Hair follicle dermal papilla cell (primary cell): Measurements from ENCODE around the gene GABPB2. TPM values are rescaled to one million over a fixed set of nuclear protein-coding genes. Genes with fewer than 3 reads are reported as not detected.

Experiments
- small RNA-seq: library from RNA; depleted of rRNA; stranded (forward); fragments of <200 nt; gene quantifications from one replicate; pipeline ENCODE3, GENCODE V24; 2012
- total RNA-seq: library from RNA; depleted of rRNA; stranded (reverse); fragments of >200 nt; gene quantifications from 2 replicates; pipeline ENCODE4 v1.2.3, GENCODE V29; 2012

The GABPB2 gene
- 18.8 and 19.3 TPM in 2 replicates for total RNA-seq

GRCh38 chr1:151070474-151071276 is at the start of gene GABPB2:
Gene GABPB2, plus strand, starts transcription at chr1:151070761. Its CDS starts 17,429 bp downstream, at chr1:151088190.

DNA sequence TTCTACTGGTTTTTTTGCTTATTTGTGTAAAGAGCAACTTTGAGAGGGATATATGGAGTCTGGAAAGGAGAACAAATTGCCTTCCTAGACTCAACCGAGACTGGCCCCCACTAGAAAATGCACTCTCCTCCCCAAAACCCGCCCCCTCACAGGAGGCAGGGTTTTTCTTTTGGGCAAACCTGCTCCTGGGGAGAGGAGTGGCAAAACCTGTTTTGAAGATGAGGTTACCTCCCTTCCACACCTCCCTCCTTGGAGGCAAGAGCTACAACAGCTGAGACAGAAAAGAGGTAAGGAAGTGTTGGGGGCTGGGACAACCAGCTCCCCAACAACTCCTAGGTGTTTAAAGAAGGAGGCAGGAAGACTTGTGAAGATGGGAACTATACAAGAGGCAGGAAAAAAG is 34.2 kb upstream of the GABPB2 start, which contains the start of gene BNIPL:
Gene BNIPL, plus strand, starts transcription at position 231 of the 400 bp plus-strand sequence. Its CDS starts 140 bp downstream, at position 371.

DNA sequence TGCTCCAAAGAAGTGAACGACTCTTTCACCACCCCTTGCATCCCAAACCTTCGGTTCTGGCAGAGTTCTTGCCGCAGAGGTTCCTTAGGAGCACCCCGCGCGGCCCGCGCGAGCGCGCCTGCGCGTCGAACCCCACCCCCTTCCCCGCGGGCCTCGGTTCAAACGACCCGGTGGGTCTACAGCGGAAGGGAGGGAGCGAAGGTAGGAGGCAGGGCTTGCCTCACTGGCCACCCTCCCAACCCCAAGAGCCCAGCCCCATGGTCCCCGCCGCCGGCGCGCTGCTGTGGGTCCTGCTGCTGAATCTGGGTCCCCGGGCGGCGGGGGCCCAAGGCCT is 23.0 kb upstream of the GABPB2 start, which contains the start of gene C1orf56:
Gene C1orf56, plus strand, starts transcription at position 161 of the 334 bp plus-strand sequence. Its CDS starts 97 bp downstream, at position 258.

GRCh38 chr1:151059109-151060006 is 11.2 kb upstream of the GABPB2 start, which contains the start of gene CDC42SE1:
Gene CDC42SE1, minus strand, starts transcription at chr1:151059622. Its CDS starts 3,892 bp downstream, at chr1:151055730.

DNA sequence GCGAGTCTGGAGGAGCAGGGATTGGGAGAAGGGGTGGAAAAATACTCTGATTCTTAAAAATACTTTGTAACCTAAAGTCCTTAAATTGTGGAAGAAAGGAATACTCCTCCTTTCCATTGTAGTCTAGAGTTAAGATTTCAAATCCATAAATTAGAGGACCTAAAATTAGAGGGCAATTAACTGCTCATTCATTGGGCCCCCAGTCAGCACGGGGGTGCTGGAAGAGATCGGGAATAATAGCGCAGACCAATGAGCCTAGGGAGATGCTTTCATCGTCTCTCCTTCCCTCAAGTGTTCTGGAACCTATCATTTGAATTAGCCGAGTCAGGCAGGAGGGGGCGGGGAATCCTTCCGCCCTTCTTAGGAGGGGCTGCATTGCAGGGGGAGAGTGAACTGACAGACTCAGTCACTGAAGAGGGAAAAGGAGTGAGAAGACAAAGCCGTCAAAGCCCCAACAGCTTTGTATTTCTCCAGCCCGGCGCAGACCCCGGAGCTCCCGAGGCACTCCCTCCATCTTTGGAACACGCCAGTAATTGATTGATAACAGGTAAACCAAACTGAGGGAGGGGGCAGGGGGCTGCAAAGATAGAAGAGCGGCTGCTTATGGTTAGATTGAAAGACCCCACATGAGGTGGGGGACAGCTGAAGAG is 10.4 kb upstream of the GABPB2 start, which contains the start of gene MLLT11:
Gene MLLT11, plus strand, starts transcription at position 391 of the 650 bp plus-strand sequence. CDS start 6,828 bp downstream, outside the sequence.

DNA sequence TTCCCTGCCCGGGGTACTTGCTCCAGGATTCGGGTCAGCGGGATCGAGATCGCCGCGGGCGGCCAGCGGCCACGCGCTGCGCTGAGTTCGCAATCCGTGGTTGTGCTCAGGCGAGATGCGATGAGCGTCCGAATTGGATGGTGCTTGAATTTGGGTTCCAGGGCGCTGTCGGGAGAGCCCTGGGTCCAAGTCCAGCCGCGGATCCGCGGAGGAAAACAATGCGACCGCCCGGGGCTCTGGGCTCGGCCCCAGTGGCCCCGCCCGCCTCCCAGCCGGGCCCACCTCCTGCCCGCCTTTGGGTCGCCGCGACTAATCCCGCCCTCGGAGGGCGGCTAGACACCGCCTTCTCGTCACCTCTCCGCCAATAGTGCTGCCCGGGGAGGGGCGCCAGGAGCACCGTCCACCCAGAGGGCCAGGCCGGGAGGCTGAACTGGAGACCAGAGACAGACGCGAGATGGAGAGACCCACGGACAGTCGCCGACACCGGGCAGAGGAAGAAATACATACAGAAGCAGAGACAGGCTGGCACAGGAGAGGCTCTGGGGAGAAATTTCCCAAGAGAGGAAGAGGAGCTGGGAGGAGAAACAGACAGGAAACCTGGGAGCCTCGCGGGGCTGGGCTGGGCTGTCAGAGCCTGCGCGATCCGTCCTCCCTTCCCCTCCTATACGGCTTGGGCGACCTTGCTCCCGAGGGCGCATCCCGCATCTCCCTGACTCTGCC is 76.0 kb downstream of the GABPB2 start, which contains the start of gene SEMA6C:
Gene SEMA6C, minus strand, starts transcription at position 220 of the 720 bp plus-strand sequence. CDS start 4,010 bp downstream, outside the sequence.

GRCh38 chr1:151156515-151156819 is 85.9 kb downstream of the GABPB2 start, which contains the start of gene TNFAIP8L2:
Gene TNFAIP8L2, plus strand, starts transcription at chr1:151156649. Its CDS starts 2,049 bp downstream, at chr1:151158698.

DNA sequence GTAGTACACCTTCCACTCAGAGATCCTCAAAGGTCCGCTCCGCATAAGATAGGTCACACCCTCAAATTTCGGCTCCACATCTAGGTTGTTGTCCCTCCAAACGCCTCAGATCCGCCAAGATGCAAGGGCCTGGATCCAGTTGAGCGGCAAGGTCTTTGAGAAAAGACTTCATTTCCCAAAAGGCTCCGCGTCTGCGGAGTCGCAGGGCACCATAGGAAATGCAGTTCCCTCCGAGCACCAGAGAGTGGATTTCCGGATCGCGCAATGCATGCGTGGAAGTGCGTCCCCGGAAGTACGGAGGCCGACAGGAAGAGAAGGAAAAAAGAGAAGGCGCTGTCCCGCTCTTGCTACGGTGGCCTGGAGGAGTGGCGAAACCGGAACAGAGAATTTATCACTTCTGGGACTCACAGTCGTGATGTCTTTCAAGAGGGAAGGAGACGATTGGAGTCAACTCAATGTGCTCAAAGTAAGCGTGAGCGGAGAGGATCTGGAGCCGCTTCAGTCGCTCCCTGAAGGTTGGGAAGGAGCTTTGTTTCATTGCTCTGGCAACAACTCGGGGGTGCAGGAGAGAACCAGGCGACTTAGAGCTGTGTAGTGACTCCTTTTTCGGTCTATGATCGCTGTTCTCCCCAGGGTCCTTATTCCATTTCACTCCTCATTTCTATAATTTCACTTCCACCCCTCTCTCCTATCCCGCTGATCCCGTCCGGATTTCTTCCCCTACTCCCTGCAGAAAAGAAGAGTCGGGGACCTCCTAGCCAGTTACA is 95.4 kb downstream of the GABPB2 start, which contains the start of the genes LYSMD1 and SCNM1:
Gene LYSMD1, minus strand, starts transcription at position 165 of the 767 bp plus-strand sequence. CDS start 644 bp downstream, outside the sequence.
Gene SCNM1, plus strand, starts transcription at position 407 of the 767 bp plus-strand sequence. Its CDS starts 9 bp downstream, at position 416.

Small RNAs within 50 kb of the gene (small RNA-seq; reads per million reads assigned to genes)
- gene RNU6-884P = not detected

Other genes with a start within 250 kb of the GABPB2 start
- gene ARNT, start 194.2 kb upstream of the GABPB2 start, total RNA-seq = 50.8 and 68.0 TPM in 2 replicates
- gene CTXND2, start 183.6 kb upstream of the GABPB2 start, total RNA-seq = not detected in 2 replicates
- gene SETDB1, start 144.4 kb upstream of the GABPB2 start, total RNA-seq = 40.8 and 49.3 TPM in 2 replicates
- 131 and 147 TPM in 2 replicates for gene CERS2, start 95.9 kb upstream of the GABPB2 start, total RNA-seq
- 0.16 TPM in 1 of 2 replicates, not detected in the other for gene ANXA9, start 88.5 kb upstream of the GABPB2 start, total RNA-seq
- 20.4 and 21.1 TPM in 2 replicates for gene MINDY1, start 63.9 kb upstream of the GABPB2 start, total RNA-seq
- gene PRUNE1, start 62.3 kb upstream of the GABPB2 start, total RNA-seq = 9.1 and 10.4 TPM in 2 replicates
- gene BNIPL, start 34.2 kb upstream of the GABPB2 start, total RNA-seq = under 0.01 and 0.12 TPM in 2 replicates
- 3.6 and 5.0 TPM in 2 replicates for gene C1orf56, start 23.0 kb upstream of the GABPB2 start, total RNA-seq
- gene CDC42SE1, start 11.1 kb upstream of the GABPB2 start, total RNA-seq = 62.1 and 64.6 TPM in 2 replicates
- 2.3 and 2.8 TPM in 2 replicates for gene MLLT11, start 10.4 kb upstream of the GABPB2 start, total RNA-seq
- 5.4 and 5.5 TPM in 2 replicates for gene SEMA6C, start 75.9 kb downstream of the GABPB2 start, total RNA-seq
- gene TNFAIP8L2, start 85.9 kb downstream of the GABPB2 start, total RNA-seq = not detected in 2 replicates
- 7.0 and 8.7 TPM in 2 replicates for gene LYSMD1, start 95.1 kb downstream of the GABPB2 start, total RNA-seq
- 22.2 and 29.0 TPM in 2 replicates for gene SCNM1, start 95.4 kb downstream of the GABPB2 start, total RNA-seq
- 0.81 and 1.6 TPM in 2 replicates for gene TMOD4, start 105.2 kb downstream of the GABPB2 start, total RNA-seq
- gene VPS72, start 119.4 kb downstream of the GABPB2 start, total RNA-seq = 42.8 and 45.5 TPM in 2 replicates
- 117 and 146 TPM in 2 replicates for gene PIP5K1A, start 127.8 kb downstream of the GABPB2 start, total RNA-seq
- 92.5 and 96.8 TPM in 2 replicates for gene PSMD4, start 184.0 kb downstream of the GABPB2 start, total RNA-seq
- 23.3 and 27.4 TPM in 2 replicates for gene ZNF687, start 211.5 kb downstream of the GABPB2 start, total RNA-seq